Progenitor cell of endocrine pancreas (in vitro differentiated cells): ENCODE measurements around the gene CDH24. TPM values are rescaled to one million over a fixed set of nuclear protein-coding genes. Genes with fewer than 3 reads are reported as not detected.

ENCODE experiments used
- DNase-seq: peaks from one replicate; pipeline ENCODE4 v3.0.0; 2021; ENCODE audit warnings: low spot score; ENCODE audit not compliant: unreplicated experiment
- H3K27ac Mint-ChIP-seq: 2 replicates; pipeline ENCODE4 v1.8.0; 2021; ENCODE audit warnings: mild to moderate bottlenecking, moderate library complexity, mixed read lengths
- H3K27me3 Mint-ChIP-seq: 2 replicates; pipeline ENCODE4 v1.8.0; 2021; ENCODE audit warnings: mixed read lengths
- H3K36me3 Mint-ChIP-seq: 2 replicates; pipeline ENCODE4 v1.8.0; 2022; ENCODE audit warnings: mixed read lengths; ENCODE audit not compliant: insufficient read depth
- H3K4me1 Mint-ChIP-seq: 2 replicates; pipeline ENCODE4 v1.8.0; 2021; ENCODE audit warnings: low read depth, mixed read lengths
- H3K4me3 Mint-ChIP-seq: 2 replicates; pipeline ENCODE4 v1.8.0; 2021; ENCODE audit warnings: low read depth, mild to moderate bottlenecking, moderate library complexity, mixed read lengths
- H3K9me3 Mint-ChIP-seq: 2 replicates; pipeline ENCODE4 v1.8.0; 2021; ENCODE audit warnings: low read depth, mixed read lengths
- CTCF ChIP-seq: fragments of 200-600 bp; sonication (generic); IDR thresholded peaks from one replicate; pipeline ENCODE4 v1.5.0; 2021; ENCODE audit warnings: antibody characterized with exemption, mild to moderate bottlenecking; ENCODE audit not compliant: unreplicated experiment
- total RNA-seq: library from RNA; stranded (reverse); gene quantifications from 2 replicates; pipeline ENCODE4 v1.2.1, GENCODE V29; 2021

Gene CDH24
- total RNA-seq, 1 donor from 2014 or later: 25.1 TPM

GRCh38 chr14:23023795-23024152 lies 33.5 kb downstream of the CDH24 start:
- no peaks in the 10 kb centered on the region for H3K27me3 Mint-ChIP-seq
- no peak for TF ChIP-seq CTCF
- no peak overlapping the region for H3K4me3 Mint-ChIP-seq
- peak overlapping the region; percentile 39 for H3K27ac Mint-ChIP-seq
- no peak for DNase-seq
- peaks cover 19% of the 10 kb centered on the region for H3K36me3 Mint-ChIP-seq
- H3K4me1 Mint-ChIP-seq: peaks cover 25% of the 10 kb centered on the region
- H3K9me3 Mint-ChIP-seq: no peaks in the 10 kb centered on the region

- H3K36me3 Mint-ChIP-seq: peaks cover 18% of the 10 kb centered on the region
- no peaks in the 10 kb centered on the region for H3K9me3 Mint-ChIP-seq
- H3K4me1 Mint-ChIP-seq: peaks cover 25% of the 10 kb centered on the region
- DNase-seq: no peak
- H3K4me3 Mint-ChIP-seq: no peak overlapping the region
- no peak overlapping the region for H3K27ac Mint-ChIP-seq
- no peak for TF ChIP-seq CTCF
- no peaks in the 10 kb centered on the region for H3K27me3 Mint-ChIP-seq
Measured at GRCh38 chr14:23023022-23023794, 34.1 kb downstream of the CDH24 start.

- DNase-seq: no peak
- H3K9me3 Mint-ChIP-seq: no peaks in the 10 kb centered on the region
Measured at GRCh38 chr14:23021889-23022442, 35.4 kb downstream of the CDH24 start.

GRCh38 chr14:23021434-23021833 lies 35.9 kb downstream of the CDH24 start:
- no peak for TF ChIP-seq CTCF
- Mint-ChIP-seq H3K4me1 (peaks cover 25% of the 10 kb centered on the region), H3K36me3 (peaks cover 14% of the 10 kb centered on the region), H3K4me3 (no peak overlapping the region), H3K27me3 (no peaks in the 10 kb centered on the region), H3K9me3 (no peaks in the 10 kb centered on the region), H3K27ac (no peak overlapping the region)
- no peak for DNase-seq

More at GRCh38 chr14:23021889-23022442, 35.4 kb downstream of the CDH24 start:
- Mint-ChIP-seq H3K4me1 (peaks cover 25% of the 10 kb centered on the region), H3K4me3 (no peak overlapping the region), H3K27me3 (no peaks in the 10 kb centered on the region), H3K27ac (no peak overlapping the region), H3K36me3 (peaks cover 14% of the 10 kb centered on the region)
- no peak for TF ChIP-seq CTCF

- peaks cover 7% of the 10 kb centered on the region for H3K36me3 Mint-ChIP-seq
- peaks cover 20% of the 10 kb centered on the region for H3K4me1 Mint-ChIP-seq
- no peak for TF ChIP-seq CTCF
- no peak for DNase-seq
- H3K27me3 Mint-ChIP-seq: no peaks in the 10 kb centered on the region
- no peaks in the 10 kb centered on the region for H3K9me3 Mint-ChIP-seq
- no peak overlapping the region for H3K4me3 Mint-ChIP-seq
- no peak overlapping the region for H3K27ac Mint-ChIP-seq
Measured at GRCh38 chr14:23020143-23021128, 36.9 kb downstream of the CDH24 start.
